CD4-positive, alpha-beta T cell treated with Interferon gamma for 1 hour (primary cell): Measurements from ENCODE around the gene RHOJ.
"Not testable (repeated sequence)": the region's sequence is repeated elsewhere in the genome, so short reads cannot be mapped to it uniquely, and the experiment has no call there.

Source experiments
- DNase-seq: peaks from one replicate; pipeline ENCODE4 v3.0.0-alpha.2; 2020

The RHOJ gene

GRCh38 chr14:63269561-63270225, 65.5 kb downstream of the RHOJ start:
- no peak for DNase-seq

- no peak for DNase-seq
Observed at GRCh38 chr14:63273129-63273528, 68.9 kb downstream of the RHOJ start.

- DNase-seq: no peak
Observed at GRCh38 chr14:63273717-63274655, 69.7 kb downstream of the RHOJ start.

- DNase-seq: no peak
Observed at GRCh38 chr14:63275611-63276010, 71.4 kb downstream of the RHOJ start.

- DNase-seq: no peak
Observed at GRCh38 chr14:63276016-63276415, 71.8 kb downstream of the RHOJ start.

- DNase-seq: no peak
Observed at GRCh38 chr14:63276492-63277342, 72.5 kb downstream of the RHOJ start.

GRCh38 chr14:63277591-63278183, 73.4 kb downstream of the RHOJ start:
- no peak for DNase-seq

- DNase-seq: not testable (repeated sequence)
Observed at GRCh38 chr14:63279933-63280332, 75.7 kb downstream of the RHOJ start.

GRCh38 chr14:63282997-63283883, 79.0 kb downstream of the RHOJ start:
- DNase-seq: no peak

- no peak for DNase-seq
Observed at GRCh38 chr14:63283884-63284248, 79.6 kb downstream of the RHOJ start.

GRCh38 chr14:63286071-63286470, 81.8 kb downstream of the RHOJ start:
- DNase-seq: no peak

- no peak for DNase-seq
Observed at GRCh38 chr14:63287666-63288483, 83.6 kb downstream of the RHOJ start.

GRCh38 chr14:63288853-63289252, 84.6 kb downstream of the RHOJ start:
- DNase-seq: no peak

- no peak for DNase-seq
Observed at GRCh38 chr14:63290741-63291430, 86.6 kb downstream of the RHOJ start.

- no peak for DNase-seq
Observed at GRCh38 chr14:63292805-63293204, 88.6 kb downstream of the RHOJ start.

GRCh38 chr14:63295231-63295685, 91.0 kb downstream of the RHOJ start:
- no peak for DNase-seq

GRCh38 chr14:63296060-63296563, 91.9 kb downstream of the RHOJ start:
- no peak for DNase-seq

GRCh38 chr14:63297372-63298063, 93.3 kb downstream of the RHOJ start:
- DNase-seq: no peak
